WTC11 (cell line): ENCODE results near the gene KANK4.

Source experiments
- ATF2 ChIP-seq: sonication (generic); formaldehyde crosslinking; IDR thresholded peaks from 2 replicates; pipeline ENCODE4 v1.8.1; 2022; ENCODE audit warnings: low read depth, missing genetic modification reagents, borderline replicate concordance
- CTCF ChIP-seq: fragments of 200-600 bp; IDR thresholded peaks from 2 replicates; pipeline ENCODE4 v1.8.0; 2022; ENCODE audit warnings: antibody characterized with exemption
- ESRRA ChIP-seq: sonication (generic); formaldehyde crosslinking; IDR thresholded peaks from 2 replicates; pipeline ENCODE4 v1.8.1; 2022; ENCODE audit warnings: mild to moderate bottlenecking, missing genetic modification reagents, borderline replicate concordance
- ETV6 ChIP-seq: sonication (generic); formaldehyde crosslinking; IDR thresholded peaks from 2 replicates; pipeline ENCODE4 v1.8.1; 2022; ENCODE audit warnings: mild to moderate bottlenecking, missing genetic modification reagents
- GTF2I ChIP-seq: fragments of 250-450 bp; sonication (Bioruptor Pico); conservative IDR thresholded peaks from 2 replicates; pipeline ENCODE4 v1.4.0; 2021; ENCODE audit warnings: mild to moderate bottlenecking
- JUN ChIP-seq: sonication (generic); formaldehyde crosslinking; IDR thresholded peaks from 2 replicates; pipeline ENCODE4 v1.8.0; 2023; ENCODE audit warnings: mild to moderate bottlenecking, missing genetic modification reagents
- KAT7 ChIP-seq: sonication (generic); formaldehyde crosslinking; IDR thresholded peaks from 2 replicates; pipeline ENCODE4 v1.8.1; 2023; ENCODE audit warnings: missing genetic modification reagents, mild to moderate bottlenecking, borderline replicate concordance
- NFYB ChIP-seq: sonication (generic); formaldehyde crosslinking; conservative IDR thresholded peaks from 2 replicates; pipeline ENCODE4 v1.8.0; 2022; ENCODE audit warnings: low read depth, missing genetic modification reagents
- RORB ChIP-seq: fragments of 250-450 bp; sonication (Bioruptor Pico); IDR thresholded peaks from 2 replicates; pipeline ENCODE4 v1.9.0; 2021; ENCODE audit warnings: mild to moderate bottlenecking
- TEAD4 ChIP-seq: sonication (generic); formaldehyde crosslinking; IDR thresholded peaks from 2 replicates; pipeline ENCODE4 v1.8.0; 2022; ENCODE audit warnings: mild to moderate bottlenecking, missing genetic modification reagents
- ZNF232 ChIP-seq: sonication (generic); formaldehyde crosslinking; IDR thresholded peaks from 2 replicates; pipeline ENCODE4 v1.8.0; 2022; ENCODE audit warnings: mild to moderate bottlenecking, missing genetic modification reagents
- ZNF416 ChIP-seq: fragments of 250-450 bp; sonication (Bioruptor Pico); IDR thresholded peaks from 2 replicates; pipeline ENCODE4 v1.9.0; 2021; ENCODE audit warnings: mild to moderate bottlenecking, inconsistent platforms
- ZNF512 ChIP-seq: sonication (generic); formaldehyde crosslinking; IDR thresholded peaks from 2 replicates; pipeline ENCODE4 v1.8.1; 2022; ENCODE audit warnings: missing genetic modification reagents, borderline replicate concordance

- TF ChIP-seq JUN (CRISPR knock-in tag) (no peak), ETV6 (CRISPR knock-in tag) (no peak), GTF2I (CRISPR knock-in tag) (no peak), ZNF512 (CRISPR knock-in tag) (no peak), RORB (no peak), KAT7 (CRISPR knock-in tag) (no peak), TEAD4 (no peak), CTCF (no peak), NFYB (CRISPR knock-in tag) (no peak), ESRRA (CRISPR knock-in tag) (no peak), ATF2 (CRISPR knock-in tag) (no peak), ZNF232 (no peak), ZNF416 (CRISPR knock-in tag) (no peak)
Measured at GRCh38 chr1:62341089-62341488, 21.9 kb upstream of the KANK4 start.
